H1 (cell line): ENCODE measurements around the gene TMIGD2. TPM values are rescaled to one million over a fixed set of nuclear protein-coding genes. Genes with fewer than 3 reads are reported as not detected.

Experiments used
- CTCF ChIA-PET: fragments of 300-600 bp; sonication (Branson Sonifier 250); formaldehyde crosslinking; loops from one replicate; lab custom pipeline; 2021; ENCODE audit not compliant: partially characterized antibody; lab: Charles Lee
- POLR2A ChIA-PET: fragments of 300-600 bp; sonication (Branson Sonifier 250); formaldehyde crosslinking; loops from one replicate; lab custom pipeline; 2021; ENCODE audit warnings: inconsistent platforms; ENCODE audit not compliant: partially characterized antibody; lab: Charles Lee
- DNase-seq, 2 experiments: peaks; one replicate each; pipeline versions ENCODE4 v3.0.0 to v3.0.0-alpha.2; 2010 to 2022; ENCODE audit warnings: low spot score in 2 of 2, low read depth in 1 of 2, mixed read lengths in 1 of 2
- FAIRE-seq: peaks from 2 replicates; lab custom pipeline; 2011; peaks lifted over from hg19 to GRCh38; lab: Jason Lieb, UNC
- H2AFZ ChIP-seq: 2 replicates; pipeline ENCODE4 v1.8.1; 2012; ENCODE audit warnings: low read length, inconsistent platforms
- H2AK5ac ChIP-seq: 2 replicates; pipeline ENCODE4 v1.6.1; 2013; ENCODE audit warnings: low read depth, low read length
- H2BK120ac ChIP-seq: replicated peaks from 2 replicates; pipeline ENCODE3; 2013; ENCODE audit warnings: low read depth, low read length, inconsistent platforms
- H2BK12ac ChIP-seq: 2 replicates; pipeline ENCODE4 v1.6.1; 2013; ENCODE audit warnings: low read depth, low read length
- H2BK15ac ChIP-seq: 2 replicates; pipeline ENCODE4 v1.6.1; 2013; ENCODE audit warnings: low read length
- H2BK20ac ChIP-seq: 2 replicates; pipeline ENCODE4 v1.6.1; 2013; ENCODE audit warnings: low read length
- H2BK5ac ChIP-seq: 2 replicates; pipeline ENCODE4 v1.6.1; 2013; ENCODE audit warnings: low read depth, low read length
- H3K14ac ChIP-seq: 2 replicates; pipeline ENCODE4 v1.6.1; 2013; ENCODE audit warnings: inconsistent platforms; ENCODE audit not compliant: insufficient read length
- H3K18ac ChIP-seq: 2 replicates; pipeline ENCODE4 v1.6.1; 2013; ENCODE audit warnings: low read length; ENCODE audit errors: extremely low read depth
- H3K23ac ChIP-seq: 2 replicates; pipeline ENCODE4 v1.6.1; 2013; ENCODE audit warnings: inconsistent platforms; ENCODE audit not compliant: insufficient read length
- H3K23me2 ChIP-seq: 2 replicates; pipeline ENCODE4 v1.6.1; 2013; ENCODE audit warnings: low read depth, low read length
- H3K27ac ChIP-seq: 2 replicates; pipeline ENCODE4 v1.6.1; 2011; ENCODE audit warnings: low read depth, low read length, inconsistent platforms
- H3K27me3 ChIP-seq, 4 experiments: replicated peaks in 1 of 4; 1 replicate in 1 of 4; 2 replicates in 3 of 4; pipeline versions ENCODE4 v1.6.1 to v1.8.1; 2011 to 2013; ENCODE audit warnings: low read length in 3 of 4, mild to moderate bottlenecking in 3 of 4, inconsistent platforms in 2 of 4, mixed read lengths in 2 of 4, moderate library complexity in 1 of 4; ENCODE audit not compliant: control insufficient read depth in 3 of 4, insufficient read depth in 3 of 4; ENCODE audit errors: extremely low read depth in 1 of 4
- H3K36me3 ChIP-seq, 4 experiments: 2 replicates each; pipeline versions ENCODE4 v1.6.1 to v1.8.1; 2011 to 2013; ENCODE audit warnings: mild to moderate bottlenecking in 4 of 4, low read length in 3 of 4, moderate library complexity in 2 of 4, control low read depth in 1 of 4, inconsistent platforms in 1 of 4; ENCODE audit not compliant: insufficient read depth in 4 of 4, control insufficient read depth in 2 of 4
- H3K4ac ChIP-seq: replicated peaks from 2 replicates; pipeline ENCODE3; 2013; ENCODE audit warnings: low read length, low read depth, mixed read lengths, inconsistent platforms; ENCODE audit not compliant: insufficient read length
- H3K4me1 ChIP-seq, 4 experiments: replicated peaks in 1 of 4; 1 replicate in 1 of 4; 2 replicates in 3 of 4; pipeline versions ENCODE4 v1.6.1 to v1.8.1; 2011 to 2013; ENCODE audit warnings: low read length in 3 of 4, inconsistent platforms in 2 of 4, mixed read lengths in 1 of 4; ENCODE audit not compliant: insufficient read depth in 4 of 4, control insufficient read depth in 3 of 4
- H3K4me2 ChIP-seq, 2 experiments: 2 replicates each; pipeline versions ENCODE4 v1.6.1 to v1.8.1; 2011 to 2013; ENCODE audit warnings: low read depth in 2 of 2, low read length in 2 of 2, control low read depth in 1 of 2, inconsistent platforms in 1 of 2, mild to moderate bottlenecking in 1 of 2; ENCODE audit not compliant: insufficient read depth in 1 of 2
- H3K4me3 ChIP-seq, 4 experiments: fragments of 200-600, 300-600 bp in 1 of 4; sonication (generic), shearing (Covaris generic), sonication (Bioruptor Twin) in 1 of 4; 2 replicates each; pipeline versions ENCODE4 v1.5.1 to v1.8.1; 2011 to 2016; ENCODE audit warnings: low read length in 4 of 4, low read depth in 3 of 4, control low read depth in 2 of 4, inconsistent platforms in 2 of 4, mild to moderate bottlenecking in 2 of 4, mixed read lengths in 1 of 4, moderate library complexity in 1 of 4; ENCODE audit not compliant: insufficient read depth in 2 of 4; ENCODE audit errors: extremely low read depth in 1 of 4
- H3K56ac ChIP-seq: replicated peaks from 2 replicates; pipeline ENCODE3; 2013; ENCODE audit warnings: low read depth, mild to moderate bottlenecking, mixed read lengths, low read length, inconsistent platforms; ENCODE audit not compliant: insufficient read length
- H3K79me1 ChIP-seq: 2 replicates; pipeline ENCODE4 v1.6.1; 2013; ENCODE audit warnings: low read depth, low read length, control low read depth
- H3K79me2 ChIP-seq, 2 experiments: 2 replicates each; pipeline versions ENCODE4 v1.6.1 to v1.8.1; 2012 to 2013; ENCODE audit warnings: low read length in 2 of 2, mild to moderate bottlenecking in 2 of 2, inconsistent platforms in 1 of 2; ENCODE audit not compliant: insufficient read depth in 2 of 2, control insufficient read depth in 1 of 2
- H3K9ac ChIP-seq, 4 experiments: replicated peaks in 1 of 4; 1 replicate in 1 of 4; 2 replicates in 3 of 4; pipeline versions ENCODE4 v1.6.1 to v1.8.1; 2011 to 2013; ENCODE audit warnings: low read depth in 3 of 4, low read length in 3 of 4, control low read depth in 2 of 4, mild to moderate bottlenecking in 2 of 4, moderate library complexity in 2 of 4, inconsistent platforms in 1 of 4; ENCODE audit errors: extremely low read depth in 1 of 4
- H3K9me3 ChIP-seq, 2 experiments: 2 replicates each; pipeline versions ENCODE4 v1.6.1 to v1.8.1; 2012 to 2013; ENCODE audit warnings: mild to moderate bottlenecking in 2 of 2, moderate library complexity in 2 of 2, control low read depth in 1 of 2, inconsistent platforms in 1 of 2, low read depth in 1 of 2, low read length in 1 of 2, mixed read lengths in 1 of 2; ENCODE audit not compliant: insufficient read depth in 2 of 2
- H4K20me1 ChIP-seq, 2 experiments: replicated peaks in 1 of 2; 2 replicates each; pipeline versions ENCODE3 to v1.8.1; 2011 to 2013; ENCODE audit warnings: inconsistent platforms in 2 of 2, low read length in 2 of 2, mild to moderate bottlenecking in 1 of 2; ENCODE audit not compliant: insufficient read depth in 2 of 2, control insufficient read depth in 1 of 2
- H4K5ac ChIP-seq: 2 replicates; pipeline ENCODE4 v1.6.1; 2013; ENCODE audit warnings: low read length, low read depth, mixed read lengths, inconsistent platforms; ENCODE audit not compliant: insufficient read length
- H4K8ac ChIP-seq: 2 replicates; pipeline ENCODE4 v1.8.0; 2013; ENCODE audit warnings: mild to moderate bottlenecking, moderate library complexity, low read length, inconsistent platforms; ENCODE audit not compliant: insufficient read depth; ENCODE audit errors: extremely low read depth
- H4K91ac ChIP-seq: replicated peaks from 2 replicates; pipeline ENCODE3; 2013; ENCODE audit warnings: low read length, mixed read lengths, inconsistent platforms; ENCODE audit not compliant: insufficient read length
- CBX5 ChIP-seq: fragments of 300-800, 300-1000 bp; sonication (generic); IDR thresholded peaks from 2 replicates; pipeline ENCODE4 v1.7.1; 2016; ENCODE audit warnings: antibody characterized with exemption, low read length, low read depth
- EP300 ChIP-seq, 2 experiments: IDR thresholded peaks; 1 replicate in 1 of 2; 2 replicates in 1 of 2; pipeline ENCODE4 v1.6.1; 2011 to 2012; ENCODE audit warnings: low read depth in 2 of 2, low read length in 2 of 2, mild to moderate bottlenecking in 2 of 2, borderline replicate concordance in 1 of 2, inconsistent platforms in 1 of 2, moderate library complexity in 1 of 2
- HDAC2 ChIP-seq, 2 experiments: fragments of 300-600 bp in 1 of 2; sonication (generic) in 1 of 2; IDR thresholded peaks; 2 replicates each; pipeline ENCODE4 v1.6.1; 2011 to 2012; ENCODE audit warnings: low read depth in 2 of 2, low read length in 2 of 2, mild to moderate bottlenecking in 2 of 2, moderate library complexity in 2 of 2, borderline replicate concordance in 1 of 2, inconsistent platforms in 1 of 2
- HDAC6 ChIP-seq: IDR thresholded peaks from one replicate; pipeline ENCODE4 v1.7.1; 2012; ENCODE audit warnings: low read depth, mild to moderate bottlenecking, inconsistent platforms, low read length, moderate library complexity
- POLR2A ChIP-seq, 2 experiments: IDR thresholded peaks; 1 replicate in 1 of 2; 2 replicates in 1 of 2; pipeline ENCODE4 v1.6.1; 2011; ENCODE audit warnings: low read depth in 2 of 2, low read length in 2 of 2, mild to moderate bottlenecking in 2 of 2; ENCODE audit errors: control extremely low read depth in 1 of 2
- POU5F1 ChIP-seq: IDR thresholded peaks from 2 replicates; pipeline ENCODE4 v1.6.1; 2011; ENCODE audit warnings: low read depth, mild to moderate bottlenecking, low read length, moderate library complexity
- SP4 ChIP-seq: IDR thresholded peaks from 2 replicates; pipeline ENCODE4 v1.6.1; 2012; ENCODE audit warnings: low read length, inconsistent platforms
- TAF7 ChIP-seq: optimal IDR thresholded peaks from 2 replicates; pipeline ENCODE3; 2011; ENCODE audit warnings: low read depth, mild to moderate bottlenecking, inconsistent platforms, low read length, moderate library complexity, borderline replicate concordance
- TCF12 ChIP-seq: IDR thresholded peaks from 2 replicates; pipeline ENCODE4 v1.6.1; 2011; ENCODE audit warnings: low read depth, mild to moderate bottlenecking, low read length
- WGBS, 2 experiments: shearing (Covaris generic) in 1 of 2; methylation state at CpG; one replicate each; pipeline versions ENCODE4 v1.1.6 to v1.1.7; 2013 to 2015; ENCODE audit warnings: low lambda C conversion rate in 2 of 2, mixed read lengths in 2 of 2, inconsistent platforms in 1 of 2, low coverage in 1 of 2, missing lambda C conversion rate in 1 of 2; ENCODE audit not compliant: insufficient replicate concordance in 2 of 2, insufficient coverage in 1 of 2, insufficient read length in 1 of 2; ENCODE audit errors: extremely low coverage in 1 of 2, missing lambda C conversion rate in 1 of 2; 5-methylcytosine and 5-hydroxymethylcytosine counted together
- polyA plus RNA-seq, 7 experiments: library from polyadenylated mRNA; depleted of rRNA in 3 of 7; stranded (reverse) in 5 of 7; unstranded in 2 of 7; fragments of >200 nt in 5 of 7; fragments of 200-250 nt in 2 of 7; gene quantifications; 1 replicate in 5 of 7; 2 replicates in 1 of 7; 4 replicates in 1 of 7; pipeline versions ENCODE4 v1.2.1 to v1.2.3, GENCODE V29; 2011 to 2013; ENCODE audit warnings: missing spikeins in 2 of 7, mixed read lengths in 2 of 7
- total RNA-seq: library from RNA; stranded (reverse); fragmentation: NEBNext Ultra II Directional; extraction: Animal tissue kit (Norgen Biotek cat#: 25700); gene quantifications from 2 replicates; pipeline ENCODE4 v1.2.1, GENCODE V29; 2021
- TF ChIP-seq, protein P1 (sequence below): IDR thresholded peaks from 2 replicates; pipeline ENCODE4 v1.6.1; 2012; ENCODE audit warnings: low read length, inconsistent platforms

The TMIGD2 gene
- total and polyA plus RNA-seq, 2 of the 8 experiments (the other 6 are each of a cell fraction or from before 2014, with no cell fraction given) = 0.39 to 0.41 TPM

DNA sequence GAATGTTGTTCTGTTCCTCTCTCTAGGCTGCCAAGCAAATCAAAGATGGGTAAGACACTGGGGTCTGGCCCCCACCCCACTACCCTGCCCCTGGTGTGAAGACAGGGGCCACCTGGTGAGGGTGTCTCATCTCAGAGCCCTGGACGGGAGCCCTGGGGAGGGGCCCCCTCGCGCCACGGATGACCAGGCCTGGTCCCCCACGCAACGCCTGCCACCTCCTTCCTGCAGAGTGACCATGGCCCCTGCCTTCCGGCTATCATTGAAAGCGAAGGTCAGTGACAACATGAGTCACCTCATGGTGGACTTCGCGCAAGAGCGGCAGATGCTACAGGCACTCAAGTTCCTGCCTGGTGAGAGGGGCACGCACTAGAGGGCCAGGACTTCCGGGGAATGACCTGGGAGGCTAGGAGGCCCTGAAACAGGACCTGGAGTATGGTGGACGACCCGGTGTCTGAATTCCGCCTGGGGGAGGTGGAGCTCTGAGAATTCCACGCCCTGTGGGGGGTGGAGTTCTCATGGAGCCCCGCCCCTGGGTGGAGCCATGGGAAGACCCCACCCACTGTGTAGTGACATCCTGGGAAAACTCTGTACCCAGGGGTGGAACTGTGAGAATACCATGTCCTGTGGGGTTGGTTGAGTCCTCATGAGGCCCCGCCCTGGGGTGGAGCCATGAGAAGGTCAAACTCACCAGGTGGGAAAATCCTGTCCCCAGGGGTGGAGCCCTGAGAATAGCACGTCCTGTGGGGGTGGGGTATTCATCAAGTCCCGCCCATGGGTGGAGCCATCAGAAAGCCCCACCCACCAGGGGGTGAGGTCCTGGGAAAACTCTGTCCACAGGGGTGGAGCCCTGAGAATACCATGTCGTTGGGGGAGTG is 8.3 kb upstream of the TMIGD2 start:
- DNase-seq (peak; percentile 25 to 84), FAIRE-seq (no peak)
- H4K91ac ChIP-seq = no peak overlapping the region
- no peak overlapping the region for H3K27ac ChIP-seq
- H3K4me3 ChIP-seq = no peak overlapping the region
- H3K4me1 ChIP-seq = no peaks in the 10 kb centered on the region; a peak in 1 of 7 replicates
- H3K18ac ChIP-seq = no peak overlapping the region
- H3K79me2 ChIP-seq = no peaks in the 10 kb centered on the region
- H2BK15ac ChIP-seq = no peak overlapping the region
- H3K79me1 ChIP-seq = peaks cover 3% of the 10 kb centered on the region
- H3K14ac ChIP-seq = no peak overlapping the region
- no peak overlapping the region for H2BK12ac ChIP-seq
- H3K23ac ChIP-seq = no peak overlapping the region
- no peaks in the 10 kb centered on the region for H3K9me3 ChIP-seq
- no peaks in the 10 kb centered on the region for H3K27me3 ChIP-seq
- CTCF ChIA-PET = interaction anchor here (0.6 to 2.7 kb wide), 2 partner anchors 12 to 43 kb away, joined by 4 to 8 read pairs; no protein-coding TSS in a partner anchor
- H2AFZ ChIP-seq = no peak overlapping the region
- no peaks in the 10 kb centered on the region for H3K23me2 ChIP-seq
- no peak overlapping the region for H3K4me2 ChIP-seq
- peaks cover 0 to 4% of the 10 kb centered on the region in 2 experiments for H4K20me1 ChIP-seq
- WGBS, 2 experiments = 92% methylated on average over 22 of the region's 22 CpGs; no CpG with 5 or more reads in 1 of the 2 experiments
- no peak overlapping the region for H3K56ac ChIP-seq
- peaks cover 5 to 32% (median 18%) of the 10 kb centered on the region in 4 experiments for H3K36me3 ChIP-seq
- H2BK120ac ChIP-seq = no peak overlapping the region
- POLR2A ChIA-PET = interaction anchor here (0.6 to 12.2 kb wide), 9 partner anchors 9 to 39 kb away, joined by 3 to 86 read pairs (median 3); partner anchors contain the start of gene TMIGD2
- no peak overlapping the region for H2AK5ac ChIP-seq
- no peak overlapping the region for H4K8ac ChIP-seq
- no peak overlapping the region for H4K5ac ChIP-seq
- H2BK20ac ChIP-seq = no peak overlapping the region
- H3K4ac ChIP-seq = no peak overlapping the region
- H3K9ac ChIP-seq = no peak overlapping the region
- no peak overlapping the region for H2BK5ac ChIP-seq
- TF ChIP-seq TCF12 = no peak
- TF ChIP-seq HDAC2 (IDR thresholded peaks at IDR 0.05; ENCODE audit: borderline replicate concordance in 1 of 2, low read depth in 2 of 2, low read length in 2 of 2) = no peak
- no peak for TF ChIP-seq HDAC6
- no peak for TF ChIP-seq TAF7
- no peak for TF ChIP-seq POLR2A (IDR thresholded peaks at IDR 0.05; ENCODE audit: control extremely low read depth in 1 of 2, low read depth in 2 of 2, low read length in 2 of 2)
- TF ChIP-seq CBX5 = no peak
- TF ChIP-seq EP300 (IDR thresholded peaks at IDR 0.05; ENCODE audit: borderline replicate concordance in 1 of 2, low read depth in 2 of 2, low read length in 2 of 2) = no peak
- no peak; the same call in 1 of the 2 replicates for TF ChIP-seq SP4
- TF ChIP-seq, protein P1, sequence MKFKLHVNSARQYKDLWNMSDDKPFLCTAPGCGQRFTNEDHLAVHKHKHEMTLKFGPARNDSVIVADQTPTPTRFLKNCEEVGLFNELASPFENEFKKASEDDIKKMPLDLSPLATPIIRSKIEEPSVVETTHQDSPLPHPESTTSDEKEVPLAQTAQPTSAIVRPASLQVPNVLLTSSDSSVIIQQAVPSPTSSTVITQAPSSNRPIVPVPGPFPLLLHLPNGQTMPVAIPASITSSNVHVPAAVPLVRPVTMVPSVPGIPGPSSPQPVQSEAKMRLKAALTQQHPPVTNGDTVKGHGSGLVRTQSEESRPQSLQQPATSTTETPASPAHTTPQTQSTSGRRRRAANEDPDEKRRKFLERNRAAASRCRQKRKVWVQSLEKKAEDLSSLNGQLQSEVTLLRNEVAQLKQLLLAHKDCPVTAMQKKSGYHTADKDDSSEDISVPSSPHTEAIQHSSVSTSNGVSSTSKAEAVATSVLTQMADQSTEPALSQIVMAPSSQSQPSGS = no peak
- TF ChIP-seq POU5F1 = no peak
